Measurements from ENCODE around the gene TCF3. TPM values are rescaled to one million over a fixed set of nuclear protein-coding genes. Genes with fewer than 3 reads are reported as not detected.

The TCF3 gene
- total RNA-seq, 4 donors from 2014 or later = 23.4 to 299 (median 37.3) TPM

DNA sequence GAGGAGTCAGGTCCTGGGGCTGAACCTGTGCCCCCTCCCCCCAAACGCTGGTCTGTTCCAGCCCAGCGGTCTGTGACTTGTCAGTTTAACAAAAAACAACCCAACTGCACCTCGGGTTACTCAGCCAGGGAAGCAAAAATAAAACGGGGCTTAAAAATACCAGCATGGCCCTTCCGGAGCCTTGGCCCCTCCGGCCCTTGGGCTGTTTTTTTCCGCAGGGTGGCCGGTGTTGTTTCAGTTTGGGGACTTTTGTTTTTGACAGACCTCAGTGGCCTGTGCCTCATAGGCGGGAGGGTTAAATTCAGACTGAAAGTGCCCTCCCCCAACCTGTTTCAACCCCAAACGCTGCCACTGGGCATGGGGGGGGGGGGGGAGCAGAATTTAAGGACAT lies 4.0 kb downstream of the TCF3 start:
- peaks cover 0 to 64% (median 6%) of the 10 kb centered on the region in 3 donors for H3K36me3 ChIP-seq
- H3K4me1 ChIP-seq = peaks cover 0 to 38% (median 18%) of the 10 kb centered on the region in 4 donors
- DNase-seq (ENCODE audit: low spot score in 2 of 2) = no peak
- TF ChIP-seq EP300 (IDR thresholded peaks at IDR 0.05) (no peak), POLR2A (IDR thresholded peaks at IDR 0.05) (no peak)
- TF ChIP-seq, protein P1, sequence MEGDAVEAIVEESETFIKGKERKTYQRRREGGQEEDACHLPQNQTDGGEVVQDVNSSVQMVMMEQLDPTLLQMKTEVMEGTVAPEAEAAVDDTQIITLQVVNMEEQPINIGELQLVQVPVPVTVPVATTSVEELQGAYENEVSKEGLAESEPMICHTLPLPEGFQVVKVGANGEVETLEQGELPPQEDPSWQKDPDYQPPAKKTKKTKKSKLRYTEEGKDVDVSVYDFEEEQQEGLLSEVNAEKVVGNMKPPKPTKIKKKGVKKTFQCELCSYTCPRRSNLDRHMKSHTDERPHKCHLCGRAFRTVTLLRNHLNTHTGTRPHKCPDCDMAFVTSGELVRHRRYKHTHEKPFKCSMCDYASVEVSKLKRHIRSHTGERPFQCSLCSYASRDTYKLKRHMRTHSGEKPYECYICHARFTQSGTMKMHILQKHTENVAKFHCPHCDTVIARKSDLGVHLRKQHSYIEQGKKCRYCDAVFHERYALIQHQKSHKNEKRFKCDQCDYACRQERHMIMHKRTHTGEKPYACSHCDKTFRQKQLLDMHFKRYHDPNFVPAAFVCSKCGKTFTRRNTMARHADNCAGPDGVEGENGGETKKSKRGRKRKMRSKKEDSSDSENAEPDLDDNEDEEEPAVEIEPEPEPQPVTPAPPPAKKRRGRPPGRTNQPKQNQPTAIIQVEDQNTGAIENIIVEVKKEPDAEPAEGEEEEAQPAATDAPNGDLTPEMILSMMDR (IDR thresholded peaks at IDR 0.05) = no peak
- WGBS, 2 donors = 76 to 79% methylated on average over 10 of the region's 10 CpGs
- H3K27ac ChIP-seq = no peak overlapping the region
- no peaks in the 10 kb centered on the region for H3K9me3 ChIP-seq
- H3K4me3 ChIP-seq = no peak overlapping the region
- no peaks in the 10 kb centered on the region for H3K27me3 ChIP-seq

DNA sequence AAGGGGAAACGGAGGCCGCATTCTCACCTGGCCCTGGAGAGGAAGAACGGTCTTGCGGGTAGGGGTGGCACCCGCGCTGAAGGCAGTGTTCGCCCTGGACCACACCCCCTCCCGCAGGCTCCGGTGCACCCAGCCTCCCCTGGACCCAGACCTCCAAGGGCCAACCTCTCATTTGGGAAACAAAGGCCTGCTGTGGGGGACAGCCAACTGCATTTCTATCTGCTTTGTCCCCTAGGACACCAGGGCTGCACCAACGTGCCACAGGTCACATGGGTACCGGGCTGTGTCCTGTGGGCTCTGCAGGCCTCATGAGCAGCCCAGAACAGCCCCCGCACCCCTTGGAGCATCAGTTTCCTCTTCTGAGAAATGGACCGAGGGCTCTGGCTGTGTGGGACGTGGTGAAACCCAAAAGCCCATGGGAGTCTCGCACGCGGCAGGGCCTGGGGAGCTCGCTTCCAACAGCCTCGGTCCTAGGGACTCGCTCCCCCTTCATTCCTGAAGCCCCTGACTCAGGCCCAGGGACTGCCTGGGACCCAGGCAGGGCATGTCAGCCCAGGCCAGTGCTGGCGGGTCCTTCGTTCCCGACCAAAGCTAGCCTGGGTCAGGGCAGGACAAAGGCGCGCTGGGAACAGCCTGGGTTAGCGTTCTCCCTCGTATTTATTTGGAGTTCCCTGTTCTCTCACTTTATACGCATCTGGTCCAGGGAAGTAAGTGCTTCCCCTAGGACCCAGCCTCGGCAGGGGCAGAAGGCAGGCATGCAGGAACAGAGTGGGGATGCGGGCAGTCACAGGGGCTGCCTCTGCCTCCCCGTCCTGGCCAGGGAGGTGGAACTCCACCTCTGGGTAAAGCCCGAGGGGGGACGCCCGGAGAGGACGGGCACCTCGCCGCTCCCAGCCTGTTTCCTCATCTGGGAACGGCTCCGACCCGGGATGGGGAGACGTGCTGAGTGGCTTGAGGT lies 4.6 kb downstream of the TCF3 start:
- Histone ChIP-seq H3K9me3 (no peaks in the 10 kb centered on the region), H3K4me1 (peaks cover 0 to 36% (median 16%) of the 10 kb centered on the region in 4 donors), H3K4me3 (no peak overlapping the region), H3K27me3 (no peaks in the 10 kb centered on the region), H3K27ac (no peak overlapping the region), H3K36me3 (peaks cover 0 to 71% (median 6%) of the 10 kb centered on the region in 3 donors)
- DNase-seq (ENCODE audit: low spot score in 2 of 2) = no peak
- 88 to 91% methylated on average over 28 to 37 of the region's 41 CpGs for WGBS, 2 donors
- TF ChIP-seq EP300 (IDR thresholded peaks at IDR 0.05) (no peak), POLR2A (IDR thresholded peaks at IDR 0.05) (no peak)
- TF ChIP-seq, protein P1 (IDR thresholded peaks at IDR 0.05) = no peak

DNA sequence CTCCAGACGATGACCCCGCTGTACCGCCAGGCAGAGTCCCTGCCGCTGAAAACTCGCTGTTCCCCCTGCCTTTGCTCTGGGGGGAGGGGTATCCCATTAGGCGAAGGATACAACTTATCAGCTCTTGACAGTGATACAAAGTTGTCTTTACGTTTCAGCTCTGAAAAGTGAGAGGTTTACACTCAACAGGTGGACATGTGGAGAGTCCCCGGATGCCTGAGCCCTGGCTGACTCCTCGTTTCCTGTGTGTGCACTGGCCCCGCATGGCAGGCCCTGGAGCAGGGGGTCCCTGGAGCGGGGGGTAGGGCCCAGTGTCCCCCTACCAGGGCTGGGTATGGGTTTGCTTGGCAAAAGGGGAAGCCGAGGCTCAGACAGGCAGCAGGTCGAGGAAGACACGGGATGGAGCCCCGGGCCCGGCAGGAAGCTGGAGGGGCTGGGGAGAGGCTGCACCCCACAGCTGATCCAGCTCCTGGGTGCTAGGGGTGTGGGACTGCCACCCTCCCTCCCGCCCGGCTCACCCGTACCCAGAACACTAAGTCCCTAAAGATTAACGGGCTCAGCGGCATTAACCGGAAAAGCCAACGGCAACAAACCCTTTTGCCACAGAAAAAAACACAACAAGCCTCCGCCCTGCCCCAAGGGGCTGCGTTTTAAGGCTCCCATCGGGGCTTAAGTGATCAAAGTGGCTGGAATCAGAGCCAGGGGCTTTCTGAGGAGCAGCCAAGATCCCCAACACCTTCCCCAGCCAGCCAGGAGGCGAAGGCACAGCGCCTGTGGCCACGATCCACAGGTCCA lies 5.6 kb downstream of the TCF3 start:
- peaks cover 0 to 36% (median 16%) of the 10 kb centered on the region in 4 donors for H3K4me1 ChIP-seq
- H3K27me3 ChIP-seq = no peaks in the 10 kb centered on the region
- TF ChIP-seq EP300 (IDR thresholded peaks at IDR 0.05) (no peak), POLR2A (IDR thresholded peaks at IDR 0.05) (no peak)
- TF ChIP-seq, protein P1 (IDR thresholded peaks at IDR 0.05) = no peak
- H3K4me3 ChIP-seq = no peak overlapping the region
- peaks cover 0 to 80% (median 6%) of the 10 kb centered on the region in 3 donors for H3K36me3 ChIP-seq
- no peak overlapping the region for H3K27ac ChIP-seq
- no peaks in the 10 kb centered on the region for H3K9me3 ChIP-seq
- no peak for DNase-seq (ENCODE audit: low spot score in 2 of 2)
- WGBS, 2 donors = 79 to 84% methylated on average over 29 of the region's 29 CpGs

DNA sequence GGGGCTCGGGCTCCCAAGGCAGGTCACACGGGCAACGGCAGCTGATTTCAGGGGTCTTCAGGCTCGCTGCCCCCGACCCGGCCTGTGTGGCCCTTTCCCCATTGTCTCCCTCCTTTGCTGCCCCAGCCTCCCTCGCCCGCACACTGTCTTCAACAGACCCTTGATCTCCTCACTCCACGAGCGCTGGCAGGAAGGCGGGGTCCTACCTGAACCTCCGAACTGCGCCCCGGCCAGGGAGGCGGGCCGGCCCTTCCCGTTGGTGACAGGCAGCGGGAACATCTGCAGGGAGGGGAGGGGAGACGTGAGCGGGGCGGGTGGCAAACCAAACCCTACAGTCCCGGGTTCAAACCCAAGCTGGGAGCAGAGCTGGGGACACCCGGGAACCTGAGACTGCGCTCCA lies 6.3 kb downstream of the TCF3 start:
- Histone ChIP-seq H3K36me3 (peaks cover 0 to 87% (median 6%) of the 10 kb centered on the region in 3 donors), H3K27ac (no peak overlapping the region), H3K9me3 (no peaks in the 10 kb centered on the region), H3K4me1 (peaks cover 0 to 31% (median 15%) of the 10 kb centered on the region in 4 donors), H3K27me3 (no peaks in the 10 kb centered on the region), H3K4me3 (no peak overlapping the region)
- no peak for DNase-seq (ENCODE audit: low spot score in 2 of 2)
- WGBS, 2 donors = 89 to 93% methylated on average over 24 of the region's 24 CpGs
- TF ChIP-seq, protein P1 (IDR thresholded peaks at IDR 0.05) = no peak
- TF ChIP-seq EP300 (IDR thresholded peaks at IDR 0.05) (no peak), POLR2A (IDR thresholded peaks at IDR 0.05) (no peak)

All from tibial nerve (tissue), 4 donors.